ENCODE measurements around the gene PDE8A.

DNA sequence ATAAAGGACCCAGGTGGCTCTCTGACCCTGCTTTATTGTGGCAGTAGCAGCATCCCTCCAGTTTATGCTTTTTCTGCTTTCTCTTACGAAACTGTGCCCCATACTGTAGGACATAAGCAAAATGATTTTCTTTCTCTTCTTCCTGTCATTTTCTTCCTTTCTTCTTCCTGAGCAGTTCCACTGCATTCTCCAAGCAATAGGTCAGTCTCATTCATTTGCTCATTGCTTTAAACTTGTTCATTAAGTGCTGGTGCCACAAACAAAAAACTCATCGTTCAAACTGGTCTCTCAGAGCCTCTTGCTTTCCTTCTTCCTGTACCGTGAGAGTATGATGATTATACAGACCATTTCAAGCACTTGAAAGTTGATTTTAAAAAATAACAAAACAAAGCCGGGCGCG lies 66.8 kb downstream of the PDE8A start:
- TF ChIP-seq POLR2A (IDR thresholded peaks at IDR 0.05): no peak
- TF ChIP-seq, protein P1, sequence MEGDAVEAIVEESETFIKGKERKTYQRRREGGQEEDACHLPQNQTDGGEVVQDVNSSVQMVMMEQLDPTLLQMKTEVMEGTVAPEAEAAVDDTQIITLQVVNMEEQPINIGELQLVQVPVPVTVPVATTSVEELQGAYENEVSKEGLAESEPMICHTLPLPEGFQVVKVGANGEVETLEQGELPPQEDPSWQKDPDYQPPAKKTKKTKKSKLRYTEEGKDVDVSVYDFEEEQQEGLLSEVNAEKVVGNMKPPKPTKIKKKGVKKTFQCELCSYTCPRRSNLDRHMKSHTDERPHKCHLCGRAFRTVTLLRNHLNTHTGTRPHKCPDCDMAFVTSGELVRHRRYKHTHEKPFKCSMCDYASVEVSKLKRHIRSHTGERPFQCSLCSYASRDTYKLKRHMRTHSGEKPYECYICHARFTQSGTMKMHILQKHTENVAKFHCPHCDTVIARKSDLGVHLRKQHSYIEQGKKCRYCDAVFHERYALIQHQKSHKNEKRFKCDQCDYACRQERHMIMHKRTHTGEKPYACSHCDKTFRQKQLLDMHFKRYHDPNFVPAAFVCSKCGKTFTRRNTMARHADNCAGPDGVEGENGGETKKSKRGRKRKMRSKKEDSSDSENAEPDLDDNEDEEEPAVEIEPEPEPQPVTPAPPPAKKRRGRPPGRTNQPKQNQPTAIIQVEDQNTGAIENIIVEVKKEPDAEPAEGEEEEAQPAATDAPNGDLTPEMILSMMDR (IDR thresholded peaks at IDR 0.05): no peak
